Thoracic aorta (tissue), 2 donors: ENCODE measurements around the gene SPECC1L. TPM values are rescaled to one million over a fixed set of nuclear protein-coding genes. Genes with fewer than 3 reads are reported as not detected.

Experiments used
- ATAC-seq: fragments of 150-250 bp; one replicate; pipeline ENCODE4 v1.8.0; 2017; ENCODE audit warnings: low read depth; ENCODE audit not compliant: insufficient number of reproducible peaks, low FRiP score
- DNase-seq: peaks from one replicate; pipeline ENCODE4 v3.0.0-alpha.2; 2020; ENCODE audit warnings: low spot score
- H3K27ac ChIP-seq, 2 donors: fragments of 200-600 bp; sonication (generic); 1 replicate in 1 of 2; 2 replicates in 1 of 2; pipeline ENCODE4 v1.5.1; 2016; ENCODE audit warnings: mild to moderate bottlenecking in 2 of 2, moderate library complexity in 2 of 2
- H3K27me3 ChIP-seq: fragments of 200-600 bp; sonication (generic); replicated peaks from 2 replicates; pipeline ENCODE4 v1.6.0; 2016; ENCODE audit warnings: mild to moderate bottlenecking; ENCODE audit not compliant: insufficient read depth
- H3K36me3 ChIP-seq: fragments of 200-600 bp; sonication (generic); one replicate; pipeline ENCODE4 v1.5.1; 2016
- H3K4me1 ChIP-seq, 2 donors: fragments of 200-600 bp; sonication (generic); 1 replicate in 1 of 2; 2 replicates in 1 of 2; pipeline versions ENCODE4 v1.5.1 to v1.6.0; 2016; ENCODE audit warnings: low read depth in 2 of 2, mild to moderate bottlenecking in 1 of 2; ENCODE audit not compliant: control insufficient read depth in 1 of 2
- H3K4me3 ChIP-seq: fragments of 200-600 bp; sonication (generic); 2 replicates; pipeline ENCODE4 v1.5.1; 2016; ENCODE audit warnings: mild to moderate bottlenecking
- H3K9me3 ChIP-seq: fragments of 200-600 bp; sonication (generic); 2 replicates; pipeline ENCODE4 v1.5.1; 2016
- total RNA-seq, 2 donors: library from RNA; depleted of rRNA; stranded (reverse); fragments of >200 nt; gene quantifications; one replicate each; pipeline versions ENCODE4 v1.1.0 to v1.2.3, GENCODE V29; 2016
- TF ChIP-seq, protein P1 (sequence below): fragments of 200-600 bp; sonication (generic); IDR thresholded peaks from one replicate; pipeline ENCODE4 v1.5.1; 2019; ENCODE audit warnings: antibody characterized with exemption

Gene SPECC1L
- 10 to 100 TPM; 49.4 to 50.0 TPM for total RNA-seq

- peak within 1 kb of the TSS; percentile 83 for H3K4me3 ChIP-seq
- no peaks in the 10 kb centered on the region for H3K36me3 ChIP-seq
- no peaks in the 10 kb centered on the region for H3K27me3 ChIP-seq
- no peaks in the 10 kb centered on the region for H3K9me3 ChIP-seq
- H3K27ac ChIP-seq, result peak within 1 kb of the TSS; percentile 90 to 97
- DNase-seq (peak; percentile 74), ATAC-seq (peak; percentile 95)
- H3K4me1 ChIP-seq, result peaks cover 20 to 39% of the 10 kb centered on the region in 2 donors
- TF ChIP-seq, protein P1, sequence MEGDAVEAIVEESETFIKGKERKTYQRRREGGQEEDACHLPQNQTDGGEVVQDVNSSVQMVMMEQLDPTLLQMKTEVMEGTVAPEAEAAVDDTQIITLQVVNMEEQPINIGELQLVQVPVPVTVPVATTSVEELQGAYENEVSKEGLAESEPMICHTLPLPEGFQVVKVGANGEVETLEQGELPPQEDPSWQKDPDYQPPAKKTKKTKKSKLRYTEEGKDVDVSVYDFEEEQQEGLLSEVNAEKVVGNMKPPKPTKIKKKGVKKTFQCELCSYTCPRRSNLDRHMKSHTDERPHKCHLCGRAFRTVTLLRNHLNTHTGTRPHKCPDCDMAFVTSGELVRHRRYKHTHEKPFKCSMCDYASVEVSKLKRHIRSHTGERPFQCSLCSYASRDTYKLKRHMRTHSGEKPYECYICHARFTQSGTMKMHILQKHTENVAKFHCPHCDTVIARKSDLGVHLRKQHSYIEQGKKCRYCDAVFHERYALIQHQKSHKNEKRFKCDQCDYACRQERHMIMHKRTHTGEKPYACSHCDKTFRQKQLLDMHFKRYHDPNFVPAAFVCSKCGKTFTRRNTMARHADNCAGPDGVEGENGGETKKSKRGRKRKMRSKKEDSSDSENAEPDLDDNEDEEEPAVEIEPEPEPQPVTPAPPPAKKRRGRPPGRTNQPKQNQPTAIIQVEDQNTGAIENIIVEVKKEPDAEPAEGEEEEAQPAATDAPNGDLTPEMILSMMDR, result no peak
Observed at GRCh38 chr22:24270556-24271385, at the start of gene SPECC1L. Gene SPECC1L, plus strand, starts transcription at chr22:24270831. Its CDS starts 31,401 bp downstream, at chr22:24302232.

- no peaks in the 10 kb centered on the region for H3K9me3 ChIP-seq
- no peak overlapping the region for H3K27ac ChIP-seq
- DNase-seq (no peak), ATAC-seq (no peak)
- H3K27me3 ChIP-seq, result no peaks in the 10 kb centered on the region
- TF ChIP-seq, protein P1, result no peak
- H3K36me3 ChIP-seq, result no peaks in the 10 kb centered on the region
- no peaks in the 10 kb centered on the region for H3K4me1 ChIP-seq
- no peak overlapping the region for H3K4me3 ChIP-seq
Observed at GRCh38 chr22:24224468-24224867, 46.2 kb upstream of the SPECC1L start.

GRCh38 chr22:24225044-24225601, 45.5 kb upstream of the SPECC1L start:
- Histone ChIP-seq H3K36me3 (no peaks in the 10 kb centered on the region), H3K4me3 (no peak overlapping the region), H3K27ac (no peak overlapping the region), H3K27me3 (no peaks in the 10 kb centered on the region), H3K4me1 (no peaks in the 10 kb centered on the region), H3K9me3 (no peaks in the 10 kb centered on the region)
- TF ChIP-seq, protein P1, result no peak
- DNase-seq (no peak), ATAC-seq (no peak)

DNA sequence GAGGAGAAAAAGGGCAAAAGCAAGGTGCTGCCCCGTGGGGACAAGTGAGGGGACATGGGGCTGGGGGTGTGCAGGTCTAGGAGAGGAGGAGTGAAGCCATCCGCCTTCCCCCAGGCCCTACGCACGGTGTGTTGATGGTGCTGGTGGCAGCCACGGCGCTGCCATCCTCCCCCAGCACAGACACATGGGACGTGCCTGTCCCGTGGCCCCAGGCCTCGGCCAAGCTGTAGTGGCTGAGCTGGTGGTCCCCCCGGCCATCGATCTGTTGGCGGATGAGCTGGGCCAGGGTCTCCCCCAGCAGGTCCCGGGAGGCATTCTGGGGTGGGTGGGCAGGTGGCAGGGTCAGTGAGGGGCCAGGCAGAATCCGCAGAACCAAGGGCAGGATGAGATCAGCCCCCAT, 44.7 kb upstream of the SPECC1L start:
- H3K9me3 ChIP-seq, result no peaks in the 10 kb centered on the region
- TF ChIP-seq, protein P1, result no peak
- H3K4me1 ChIP-seq, result no peaks in the 10 kb centered on the region
- ATAC-seq, result no peak
- no peak for DNase-seq
- H3K27me3 ChIP-seq, result no peaks in the 10 kb centered on the region
- no peaks in the 10 kb centered on the region for H3K36me3 ChIP-seq
- no peak overlapping the region for H3K27ac ChIP-seq
- no peak overlapping the region for H3K4me3 ChIP-seq

DNA sequence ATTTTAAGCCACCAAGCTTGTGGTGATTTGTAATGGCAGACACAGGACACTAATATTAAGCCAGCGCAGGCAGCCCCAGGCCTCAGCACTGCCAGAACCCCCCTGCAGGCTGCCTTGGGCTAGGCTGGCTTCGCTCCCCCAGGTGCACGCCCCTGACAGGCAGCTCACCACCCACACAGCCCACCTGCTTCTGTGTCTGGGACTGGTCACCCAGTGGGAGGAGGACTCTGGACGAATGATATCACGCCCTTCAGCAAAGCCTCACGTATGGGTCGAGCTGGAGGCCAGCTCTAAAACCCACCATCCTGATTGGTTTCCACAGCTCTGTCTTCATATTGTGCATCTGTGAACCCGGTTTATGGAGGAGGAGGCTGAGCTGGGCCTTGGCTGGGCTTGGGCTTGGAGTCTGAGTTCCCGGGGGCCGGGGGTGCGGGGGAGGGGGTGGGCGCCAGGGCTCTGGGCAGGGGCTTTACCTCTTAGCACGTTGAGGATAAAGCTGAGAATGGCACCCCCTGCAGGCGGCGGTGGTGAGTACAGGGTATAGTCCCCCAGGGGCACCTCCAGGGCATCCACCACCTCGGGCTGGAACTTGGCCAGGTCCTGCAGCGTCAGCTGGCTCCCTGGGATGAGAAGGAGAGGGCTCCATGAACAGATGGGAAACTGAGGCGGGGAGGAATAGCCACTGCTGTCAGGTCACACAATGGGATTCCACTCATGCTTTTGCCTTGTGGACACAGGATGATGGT, 39.5 kb upstream of the SPECC1L start:
- Histone ChIP-seq H3K4me1 (no peaks in the 10 kb centered on the region), H3K27ac (no peak overlapping the region), H3K9me3 (no peaks in the 10 kb centered on the region), H3K4me3 (no peak overlapping the region), H3K27me3 (no peaks in the 10 kb centered on the region), H3K36me3 (no peaks in the 10 kb centered on the region)
- no peak for ATAC-seq
- no peak for DNase-seq
- TF ChIP-seq, protein P1, result peak; percentile 30
